ENCODE results near the gene CYP4F8. TPM values are rescaled to one million over a fixed set of nuclear protein-coding genes. Genes with fewer than 3 reads are reported as not detected.

The CYP4F8 gene
- polyA plus RNA-seq, 3 donors = 0.04 TPM; not detected in 2

GRCh38 chr19:15615526-15615925, 508 bp downstream of the CYP4F8 start:
- DNase-seq (ENCODE audit: low read depth in 3 of 3, low spot score in 2 of 3) = no peak

- no peak for DNase-seq (ENCODE audit: low read depth in 3 of 3, low spot score in 2 of 3)
Measured at GRCh38 chr19:15616183-15616582, 1.2 kb downstream of the CYP4F8 start.

GRCh38 chr19:15616627-15617270, 1.7 kb downstream of the CYP4F8 start:
- no peak for DNase-seq (ENCODE audit: low read depth in 3 of 3, low spot score in 2 of 3)

GRCh38 chr19:15618321-15618720, 3.3 kb downstream of the CYP4F8 start:
- no peak for DNase-seq (ENCODE audit: low read depth in 3 of 3, low spot score in 2 of 3)

GRCh38 chr19:15621801-15622200, 6.8 kb downstream of the CYP4F8 start:
- DNase-seq (ENCODE audit: low read depth in 3 of 3, low spot score in 2 of 3) = no peak

GRCh38 chr19:15622991-15623390, 8.0 kb downstream of the CYP4F8 start:
- DNase-seq (ENCODE audit: low read depth in 3 of 3, low spot score in 2 of 3) = no peak

GRCh38 chr19:15623711-15624318, 8.8 kb downstream of the CYP4F8 start:
- no peak for DNase-seq (ENCODE audit: low read depth in 3 of 3, low spot score in 2 of 3)

GRCh38 chr19:15628236-15629002, 13.4 kb downstream of the CYP4F8 start:
- no peak for DNase-seq (ENCODE audit: low read depth in 3 of 3, low spot score in 2 of 3)

GRCh38 chr19:15629003-15629880, 14.2 kb downstream of the CYP4F8 start:
- DNase-seq (ENCODE audit: low read depth in 3 of 3, low spot score in 2 of 3) = peak in 1 of 3 donors; percentile 8

GRCh38 chr19:15631817-15632216, 16.8 kb downstream of the CYP4F8 start:
- no peak for DNase-seq (ENCODE audit: low read depth in 3 of 3, low spot score in 2 of 3)

- no peak for DNase-seq (ENCODE audit: low read depth in 3 of 3, low spot score in 2 of 3)
Measured at GRCh38 chr19:15633082-15633835, 18.2 kb downstream of the CYP4F8 start.

- DNase-seq (ENCODE audit: low read depth in 3 of 3, low spot score in 2 of 3) = no peak
Measured at GRCh38 chr19:15634105-15634504, 19.1 kb downstream of the CYP4F8 start.

GRCh38 chr19:15635016-15635805, 20.2 kb downstream of the CYP4F8 start:
- DNase-seq (ENCODE audit: low read depth in 3 of 3, low spot score in 2 of 3) = no peak

- DNase-seq (ENCODE audit: low read depth in 3 of 3, low spot score in 2 of 3) = no peak
Measured at GRCh38 chr19:15636026-15636425, 21.0 kb downstream of the CYP4F8 start.

- no peak for DNase-seq (ENCODE audit: low read depth in 3 of 3, low spot score in 2 of 3)
Measured at GRCh38 chr19:15639596-15639995, 24.6 kb downstream of the CYP4F8 start.

- no peak for DNase-seq (ENCODE audit: low read depth in 3 of 3, low spot score in 2 of 3)
Measured at GRCh38 chr19:15640294-15640903, 25.4 kb downstream of the CYP4F8 start, which contains the start of gene CYP4F3. Gene CYP4F3 (plus strand): TSS chr19:15640897. CDS start chr19:15641416, 519 bp downstream.

- DNase-seq (ENCODE audit: low read depth in 3 of 3, low spot score in 2 of 3) = no peak
Measured at GRCh38 chr19:15640904-15641597, 26.0 kb downstream of the CYP4F8 start.

- DNase-seq (ENCODE audit: low read depth in 3 of 3, low spot score in 2 of 3) = no peak
Measured at GRCh38 chr19:15641901-15642491, 27.0 kb downstream of the CYP4F8 start.

All from right renal cortex interstitium (tissue), 3 donors.